C4-2B (cell line): Measurements from ENCODE around the gene ALG12.

Source experiments
- H3K27ac ChIP-seq: fragments of 450-650 bp; 2 replicates; pipeline ENCODE4 v1.5.1; 2017
- ZFX ChIP-seq: fragments of 450-650 bp; IDR thresholded peaks from 2 replicates; pipeline ENCODE4 v1.6.1; 2017
- TF ChIP-seq, protein P1 (sequence below): fragments of 450-650 bp; conservative IDR thresholded peaks from 2 replicates; pipeline ENCODE4 v1.5.1; 2017; ENCODE audit warnings: mild to moderate bottlenecking

Gene ALG12

GRCh38 chr22:49960159-49961004, 42.1 kb upstream of the ALG12 start, which contains the start of gene PIM3:
PIM3 (plus strand) TSS chr22:49960772; CDS start chr22:49960948, 176 bp downstream.
- peak; percentile 81; the same call in 1 of the 2 replicates for TF ChIP-seq ZFX
- TF ChIP-seq, protein P1, sequence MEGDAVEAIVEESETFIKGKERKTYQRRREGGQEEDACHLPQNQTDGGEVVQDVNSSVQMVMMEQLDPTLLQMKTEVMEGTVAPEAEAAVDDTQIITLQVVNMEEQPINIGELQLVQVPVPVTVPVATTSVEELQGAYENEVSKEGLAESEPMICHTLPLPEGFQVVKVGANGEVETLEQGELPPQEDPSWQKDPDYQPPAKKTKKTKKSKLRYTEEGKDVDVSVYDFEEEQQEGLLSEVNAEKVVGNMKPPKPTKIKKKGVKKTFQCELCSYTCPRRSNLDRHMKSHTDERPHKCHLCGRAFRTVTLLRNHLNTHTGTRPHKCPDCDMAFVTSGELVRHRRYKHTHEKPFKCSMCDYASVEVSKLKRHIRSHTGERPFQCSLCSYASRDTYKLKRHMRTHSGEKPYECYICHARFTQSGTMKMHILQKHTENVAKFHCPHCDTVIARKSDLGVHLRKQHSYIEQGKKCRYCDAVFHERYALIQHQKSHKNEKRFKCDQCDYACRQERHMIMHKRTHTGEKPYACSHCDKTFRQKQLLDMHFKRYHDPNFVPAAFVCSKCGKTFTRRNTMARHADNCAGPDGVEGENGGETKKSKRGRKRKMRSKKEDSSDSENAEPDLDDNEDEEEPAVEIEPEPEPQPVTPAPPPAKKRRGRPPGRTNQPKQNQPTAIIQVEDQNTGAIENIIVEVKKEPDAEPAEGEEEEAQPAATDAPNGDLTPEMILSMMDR, result no peak
- peak within 1 kb of the TSS; percentile 98 for H3K27ac ChIP-seq

DNA sequence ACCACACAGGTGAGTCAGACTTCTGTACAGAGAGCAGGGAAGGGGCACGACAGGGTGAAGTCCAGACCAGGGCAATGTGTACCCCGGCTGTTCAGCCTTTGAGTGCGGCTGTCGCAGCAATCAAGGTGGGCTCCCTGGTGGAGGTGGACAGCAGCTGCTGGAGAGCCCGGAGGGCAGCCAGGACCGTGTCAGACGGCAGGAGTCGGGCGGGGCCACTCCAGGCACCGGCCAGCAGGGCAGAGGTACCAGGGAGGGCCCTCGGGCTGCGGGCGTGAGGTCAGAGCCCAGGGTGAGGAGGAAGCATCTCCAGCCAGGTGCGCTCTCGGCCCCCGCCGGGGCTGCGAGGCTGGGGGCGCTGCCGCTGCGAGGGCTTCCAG, 41.5 kb upstream of the ALG12 start:
- peak overlapping the region; percentile 98 for H3K27ac ChIP-seq
- TF ChIP-seq, protein P1, result no peak
- TF ChIP-seq ZFX, result no peak

GRCh38 chr22:49958931-49959781, 40.9 kb upstream of the ALG12 start:
- peak overlapping the region; percentile 98 for H3K27ac ChIP-seq
- TF ChIP-seq ZFX, result no peak
- TF ChIP-seq, protein P1, result no peak

DNA sequence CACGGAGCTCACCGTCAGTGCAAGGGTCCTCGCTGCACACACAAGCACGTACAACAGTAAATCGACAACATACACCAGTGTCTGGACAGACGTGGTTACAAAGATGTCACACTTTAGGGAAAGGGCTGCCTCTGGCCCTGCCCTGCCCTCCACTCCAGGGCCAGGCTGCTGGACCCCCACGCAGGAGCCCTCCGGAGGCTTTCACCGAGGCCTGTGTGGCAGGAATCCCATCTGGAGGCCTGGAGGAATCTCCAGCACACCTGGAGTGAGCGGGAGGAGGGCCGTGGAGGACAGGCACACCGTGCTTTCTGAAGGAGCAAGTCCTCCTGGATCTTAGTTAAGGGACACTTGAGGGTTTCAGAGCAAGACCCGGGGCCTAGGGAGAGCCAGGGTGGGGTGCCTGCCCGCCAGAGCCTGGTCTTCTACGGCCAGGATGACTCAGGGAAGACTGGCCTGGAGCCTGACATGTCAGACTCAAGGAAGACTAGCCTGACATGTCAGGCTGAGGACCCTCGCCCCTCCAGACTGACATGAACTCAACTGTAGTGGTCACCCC, 40.2 kb upstream of the ALG12 start:
- peak overlapping the region; percentile 98 for H3K27ac ChIP-seq
- TF ChIP-seq, protein P1, result no peak
- TF ChIP-seq ZFX, result no peak

DNA sequence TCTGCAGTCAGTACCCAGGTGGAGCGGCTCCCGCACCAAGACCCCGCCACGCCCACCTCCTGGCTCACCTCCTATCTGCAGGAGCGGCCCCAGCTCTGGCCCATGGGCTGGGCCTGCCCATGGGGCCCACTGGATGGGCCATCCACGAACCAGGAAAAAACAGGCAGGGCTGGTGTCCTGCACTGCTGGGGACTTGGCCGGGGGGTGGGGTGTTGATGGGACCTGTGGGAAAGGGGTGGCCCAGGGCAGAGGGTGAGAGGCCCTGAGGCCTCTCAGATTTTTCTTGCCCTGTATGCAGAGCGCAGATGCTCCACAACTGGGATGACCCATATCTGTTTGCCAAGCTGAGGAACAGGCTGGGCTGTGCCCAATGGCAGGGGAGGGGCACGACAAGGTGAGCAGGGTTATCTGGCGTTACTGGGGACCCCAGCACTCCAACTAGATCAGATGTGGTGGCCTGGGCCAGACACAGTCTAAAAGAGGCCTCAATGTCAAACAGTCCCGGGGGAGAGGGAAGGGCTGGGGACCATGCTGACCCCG, 39.7 kb upstream of the ALG12 start:
- TF ChIP-seq ZFX, result no peak
- TF ChIP-seq, protein P1, result no peak
- H3K27ac ChIP-seq, result peak overlapping the region; percentile 98

GRCh38 chr22:49956914-49957825, 38.9 kb upstream of the ALG12 start:
- no peak for TF ChIP-seq ZFX
- TF ChIP-seq, protein P1, result no peak
- no peak overlapping the region for H3K27ac ChIP-seq
